Ishikawa (cell line): ENCODE results near the gene CDKN2A.

Experiments
- CEBPB ChIP-seq: IDR thresholded peaks from 2 replicates; pipeline ENCODE4 v1.6.1; 2012
- CREB1 ChIP-seq: IDR thresholded peaks from 2 replicates; pipeline ENCODE4 v1.6.1; 2012; ENCODE audit warnings: low read depth
- EGR1 ChIP-seq: IDR thresholded peaks from 2 replicates; pipeline ENCODE4 v1.6.1; 2012
- EP300 ChIP-seq: IDR thresholded peaks from 2 replicates; pipeline ENCODE4 v1.6.1; 2012; ENCODE audit warnings: borderline replicate concordance
- FOXM1 ChIP-seq: IDR thresholded peaks from 2 replicates; pipeline ENCODE4 v1.6.1; 2012; ENCODE audit warnings: low read depth, borderline replicate concordance
- MAX ChIP-seq: IDR thresholded peaks from 2 replicates; pipeline ENCODE4 v1.6.1; 2012
- NFIC ChIP-seq: IDR thresholded peaks from 2 replicates; pipeline ENCODE4 v1.6.1; 2012
- RAD21 ChIP-seq: IDR thresholded peaks from 2 replicates; pipeline ENCODE4 v1.6.1; 2012; ENCODE audit warnings: low read depth
- REST ChIP-seq: IDR thresholded peaks from 2 replicates; pipeline ENCODE4 v1.6.1; 2012; ENCODE audit warnings: low read depth, mild to moderate bottlenecking
- TAF1 ChIP-seq: IDR thresholded peaks from 2 replicates; pipeline ENCODE4 v1.6.1; 2012; ENCODE audit warnings: low read depth, mild to moderate bottlenecking
- TCF12 ChIP-seq: IDR thresholded peaks from 2 replicates; pipeline ENCODE4 v1.6.1; 2012; ENCODE audit warnings: low read depth
- TEAD4 ChIP-seq: IDR thresholded peaks from 2 replicates; pipeline ENCODE4 v1.6.1; 2012
- USF1 ChIP-seq: IDR thresholded peaks from 2 replicates; pipeline ENCODE4 v1.6.1; 2012
- YY1 ChIP-seq: IDR thresholded peaks from 2 replicates; pipeline ENCODE4 v1.6.1; 2012; ENCODE audit warnings: low read depth
- ZBTB7A ChIP-seq: IDR thresholded peaks from 2 replicates; pipeline ENCODE4 v1.6.1; 2012; ENCODE audit warnings: low read depth

The CDKN2A gene

GRCh38 chr9:22041344-22041743, 47.2 kb upstream of the CDKN2A start:
- TF ChIP-seq YY1 (no peak), USF1 (no peak), CEBPB (no peak), ZBTB7A (no peak), EP300 (no peak), FOXM1 (no peak), TCF12 (no peak)

GRCh38 chr9:22040760-22041159, 46.6 kb upstream of the CDKN2A start:
- TF ChIP-seq EP300 (no peak), CREB1 (no peak), EGR1 (no peak), USF1 (no peak), FOXM1 (no peak), MAX (no peak), CEBPB (no peak), REST (no peak), TEAD4 (no peak), ZBTB7A (no peak)

GRCh38 chr9:22039258-22039657, 45.1 kb upstream of the CDKN2A start:
- TF ChIP-seq CEBPB: peak; percentile 94
- TF ChIP-seq TCF12: no peak

GRCh38 chr9:22037954-22038690, 43.9 kb upstream of the CDKN2A start:
- TF ChIP-seq RAD21 (peak; percentile 73), CEBPB (peak; percentile 47; the same call in 1 of the 2 replicates), MAX (no peak)

- TF ChIP-seq CEBPB: peak; percentile 49; the same call in 1 of the 2 replicates
- no peak for TF ChIP-seq TAF1
Observed at GRCh38 chr9:22036866-22037626, 42.9 kb upstream of the CDKN2A start.

- TF ChIP-seq TCF12 (no peak), TEAD4 (no peak), USF1 (no peak), CREB1 (no peak), EP300 (no peak), NFIC (no peak), REST (no peak), EGR1 (no peak), ZBTB7A (no peak), RAD21 (no peak), CEBPB (no peak), FOXM1 (no peak), TAF1 (no peak), YY1 (no peak), MAX (no peak)
Observed at GRCh38 chr9:22035591-22036011, 41.4 kb upstream of the CDKN2A start.
